PC-3 (cell line): Measurements from ENCODE around the gene BATF3.

Experiments
- CTCF ChIP-seq: fragments of 300-600 bp; sonication (generic); conservative IDR thresholded peaks from 2 replicates; pipeline ENCODE4 v1.5.1; 2017; ENCODE audit warnings: antibody characterized with exemption, low read depth, mild to moderate bottlenecking, low read length
- EZH2 ChIP-seq: fragments of 300-600 bp; sonication (generic); IDR thresholded peaks from one replicate; pipeline ENCODE4 v1.6.1; 2017; ENCODE audit warnings: antibody characterized with exemption, mild to moderate bottlenecking, low read length; ENCODE audit not compliant: unreplicated experiment

GRCh38 chr1:212668477-212668876 is 31.2 kb downstream of the BATF3 start:
- TF ChIP-seq EZH2 (no peak), CTCF (no peak)
